Vagina (tissue), 2 donors: ENCODE measurements around the gene CNOT1.

Experiments used
- POLR2A ChIP-seq, 2 donors: fragments of 450-650 bp; IDR thresholded peaks; one replicate each; pipeline ENCODE4 v1.6.1; 2017; ENCODE audit warnings: antibody characterized with exemption in 2 of 2, mild to moderate bottlenecking in 2 of 2, moderate library complexity in 2 of 2
- POLR2AphosphoS5 ChIP-seq, 2 donors: sonication (generic); formaldehyde crosslinking; IDR thresholded peaks; one replicate each; pipeline ENCODE4 v1.9.0; 2017; ENCODE audit warnings: antibody characterized with exemption in 2 of 2, mild to moderate bottlenecking in 2 of 2, low read depth in 1 of 2; ENCODE audit not compliant: insufficient read depth in 1 of 2
- TF ChIP-seq, protein P1 (sequence below), 3 experiments: fragments of 450-650 bp in 2 of 3; fragments of 200-600 bp in 1 of 3; sonication (generic) in 1 of 3; IDR thresholded peaks; one replicate each; pipeline ENCODE4 v1.5.1; 2017 to 2019; ENCODE audit warnings: antibody characterized with exemption in 3 of 3, mild to moderate bottlenecking in 2 of 3, moderate library complexity in 2 of 3

DNA sequence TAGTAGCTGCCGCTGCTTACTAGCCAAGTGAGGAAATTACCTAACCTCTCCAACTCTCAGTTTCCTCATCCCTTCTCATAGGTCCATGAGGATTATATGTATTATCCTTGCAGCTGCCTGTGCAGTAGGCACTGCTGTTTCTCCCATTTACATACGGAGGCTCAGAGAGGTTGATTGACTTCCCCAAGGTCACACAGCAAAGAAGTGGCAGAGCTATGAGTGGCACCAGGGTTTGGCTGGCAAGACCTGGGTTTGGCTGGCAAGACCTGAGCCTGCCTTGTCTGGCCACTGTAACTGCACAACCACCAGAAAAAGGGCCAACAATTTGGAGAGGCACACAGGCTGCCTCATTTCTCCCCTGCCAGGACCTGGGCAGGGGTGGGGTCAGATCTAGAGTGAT, 132.2 kb downstream of the CNOT1 start:
- TF ChIP-seq, protein P1, sequence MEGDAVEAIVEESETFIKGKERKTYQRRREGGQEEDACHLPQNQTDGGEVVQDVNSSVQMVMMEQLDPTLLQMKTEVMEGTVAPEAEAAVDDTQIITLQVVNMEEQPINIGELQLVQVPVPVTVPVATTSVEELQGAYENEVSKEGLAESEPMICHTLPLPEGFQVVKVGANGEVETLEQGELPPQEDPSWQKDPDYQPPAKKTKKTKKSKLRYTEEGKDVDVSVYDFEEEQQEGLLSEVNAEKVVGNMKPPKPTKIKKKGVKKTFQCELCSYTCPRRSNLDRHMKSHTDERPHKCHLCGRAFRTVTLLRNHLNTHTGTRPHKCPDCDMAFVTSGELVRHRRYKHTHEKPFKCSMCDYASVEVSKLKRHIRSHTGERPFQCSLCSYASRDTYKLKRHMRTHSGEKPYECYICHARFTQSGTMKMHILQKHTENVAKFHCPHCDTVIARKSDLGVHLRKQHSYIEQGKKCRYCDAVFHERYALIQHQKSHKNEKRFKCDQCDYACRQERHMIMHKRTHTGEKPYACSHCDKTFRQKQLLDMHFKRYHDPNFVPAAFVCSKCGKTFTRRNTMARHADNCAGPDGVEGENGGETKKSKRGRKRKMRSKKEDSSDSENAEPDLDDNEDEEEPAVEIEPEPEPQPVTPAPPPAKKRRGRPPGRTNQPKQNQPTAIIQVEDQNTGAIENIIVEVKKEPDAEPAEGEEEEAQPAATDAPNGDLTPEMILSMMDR (IDR thresholded peaks at IDR 0.05), result no peak
- TF ChIP-seq POLR2A (IDR thresholded peaks at IDR 0.05) (no peak), POLR2AphosphoS5 (IDR thresholded peaks at IDR 0.05; ENCODE audit: insufficient read depth in 1 of 2, low read depth in 1 of 2) (no peak)
